ENCODE measurements around the gene ZBTB16.

The ZBTB16 gene

DNA sequence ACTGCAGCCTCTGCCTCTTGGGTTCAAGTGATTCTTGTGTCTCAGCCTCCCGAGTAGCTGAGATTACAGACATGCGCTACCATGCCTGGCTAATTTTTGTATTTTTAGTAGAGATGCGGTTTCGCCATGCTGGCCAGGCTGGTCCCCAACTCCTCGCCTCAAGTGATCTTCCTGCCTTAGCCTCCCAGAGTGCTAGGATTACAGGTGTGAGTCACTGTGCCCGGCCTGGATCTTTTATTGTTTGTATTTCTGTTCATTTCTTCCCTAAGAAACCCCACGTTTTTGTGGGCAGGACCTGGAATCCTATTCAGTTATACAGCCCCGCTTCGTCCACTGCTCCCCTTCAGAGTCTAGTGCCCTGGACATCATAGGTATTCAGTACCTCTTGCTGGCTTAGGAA, 28.7 kb downstream of the ZBTB16 start:
- DNase-seq = no peak

DNA sequence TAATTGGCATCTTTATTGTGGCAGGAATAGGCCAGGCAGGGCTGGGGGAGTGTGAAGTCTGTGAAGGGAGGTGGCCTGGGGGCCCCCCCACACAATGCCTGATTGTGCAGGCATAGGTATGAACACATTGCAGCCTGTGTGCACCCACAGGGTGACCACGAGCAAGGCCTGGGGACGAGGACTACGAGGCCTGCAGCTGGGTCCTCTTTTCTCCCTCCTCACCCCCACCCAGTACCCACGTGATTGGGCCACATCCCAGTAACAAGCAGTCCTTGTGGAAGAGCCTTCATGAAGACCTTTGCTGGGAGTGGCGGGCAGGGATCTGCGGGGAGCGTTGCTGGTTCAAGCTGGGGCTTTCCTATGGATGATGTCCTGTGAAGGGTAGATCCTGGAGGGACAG, 29.3 kb downstream of the ZBTB16 start:
- DNase-seq = no peak

DNA sequence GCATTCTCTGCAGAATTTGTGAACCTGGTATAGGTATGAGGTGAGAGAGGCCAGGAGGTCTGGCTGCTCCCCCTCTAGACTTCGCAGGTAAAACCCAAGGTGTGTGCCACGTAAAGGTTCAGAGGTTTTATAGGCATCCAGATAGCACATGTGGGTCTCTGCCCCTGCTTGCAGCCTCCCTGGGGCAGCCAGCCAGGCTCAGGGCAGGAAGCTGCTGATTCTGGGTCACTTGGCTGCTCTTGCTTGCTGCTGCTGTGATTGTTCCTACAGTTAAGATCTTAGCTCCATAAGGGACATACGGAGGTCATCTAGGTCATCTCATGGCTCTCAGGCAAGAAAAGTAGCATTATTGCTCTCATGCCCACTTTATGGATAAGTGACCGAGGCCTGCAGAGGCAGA, 30.2 kb downstream of the ZBTB16 start:
- DNase-seq = no peak

DNA sequence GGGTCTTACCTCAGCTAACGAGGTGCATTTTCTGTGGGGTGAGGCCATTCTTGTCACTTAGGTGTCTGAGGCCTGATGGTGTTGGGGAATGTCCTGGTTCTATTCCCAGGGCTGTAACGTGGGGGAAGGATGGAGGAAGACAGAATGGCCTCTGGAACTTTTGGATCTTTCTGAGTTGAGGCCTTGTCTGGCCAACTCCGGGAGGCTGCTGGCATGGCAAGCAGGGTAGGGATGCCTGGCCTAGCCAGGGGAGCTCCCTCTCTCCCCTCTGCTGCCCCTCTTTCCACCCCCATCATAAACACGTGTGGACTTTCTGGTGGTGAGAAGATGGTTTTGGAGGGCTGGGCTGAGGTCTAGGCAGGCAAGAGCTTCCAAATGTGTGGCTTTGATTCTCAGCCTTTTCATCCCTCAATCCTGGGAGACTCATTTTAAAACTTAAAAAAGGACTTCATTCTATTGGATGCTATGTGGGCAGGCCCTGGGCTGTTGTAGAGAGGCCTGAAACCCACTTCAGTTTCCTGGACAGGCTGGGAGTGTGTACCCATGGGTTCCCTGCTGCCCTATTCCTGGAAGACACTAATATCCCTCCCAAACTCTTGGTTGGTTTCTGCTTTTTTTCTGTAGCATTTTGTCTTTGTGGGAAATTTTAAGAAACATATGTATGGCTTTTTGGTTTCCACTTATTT, 30.9 kb downstream of the ZBTB16 start:
- no peak for DNase-seq

DNA sequence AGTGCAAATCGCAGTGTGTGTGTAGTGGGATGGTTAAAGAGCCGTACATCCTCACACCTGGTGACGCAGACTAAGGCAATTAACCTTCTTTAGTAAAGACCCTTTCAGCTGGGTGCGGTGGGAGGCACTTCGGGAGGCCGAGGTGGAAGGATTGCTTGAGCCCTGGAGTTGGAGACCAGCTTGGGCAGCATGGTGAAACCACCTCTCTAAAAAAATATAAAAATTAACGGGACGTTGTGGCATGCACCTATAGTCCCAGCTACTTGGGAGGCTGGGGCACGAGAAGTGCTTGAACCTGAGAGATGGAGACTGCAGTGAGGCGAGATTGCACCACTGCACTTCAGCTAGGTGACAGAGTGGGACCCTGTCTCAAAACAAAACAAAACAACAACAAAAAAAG, 31.5 kb downstream of the ZBTB16 start:
- DNase-seq = no peak

DNA sequence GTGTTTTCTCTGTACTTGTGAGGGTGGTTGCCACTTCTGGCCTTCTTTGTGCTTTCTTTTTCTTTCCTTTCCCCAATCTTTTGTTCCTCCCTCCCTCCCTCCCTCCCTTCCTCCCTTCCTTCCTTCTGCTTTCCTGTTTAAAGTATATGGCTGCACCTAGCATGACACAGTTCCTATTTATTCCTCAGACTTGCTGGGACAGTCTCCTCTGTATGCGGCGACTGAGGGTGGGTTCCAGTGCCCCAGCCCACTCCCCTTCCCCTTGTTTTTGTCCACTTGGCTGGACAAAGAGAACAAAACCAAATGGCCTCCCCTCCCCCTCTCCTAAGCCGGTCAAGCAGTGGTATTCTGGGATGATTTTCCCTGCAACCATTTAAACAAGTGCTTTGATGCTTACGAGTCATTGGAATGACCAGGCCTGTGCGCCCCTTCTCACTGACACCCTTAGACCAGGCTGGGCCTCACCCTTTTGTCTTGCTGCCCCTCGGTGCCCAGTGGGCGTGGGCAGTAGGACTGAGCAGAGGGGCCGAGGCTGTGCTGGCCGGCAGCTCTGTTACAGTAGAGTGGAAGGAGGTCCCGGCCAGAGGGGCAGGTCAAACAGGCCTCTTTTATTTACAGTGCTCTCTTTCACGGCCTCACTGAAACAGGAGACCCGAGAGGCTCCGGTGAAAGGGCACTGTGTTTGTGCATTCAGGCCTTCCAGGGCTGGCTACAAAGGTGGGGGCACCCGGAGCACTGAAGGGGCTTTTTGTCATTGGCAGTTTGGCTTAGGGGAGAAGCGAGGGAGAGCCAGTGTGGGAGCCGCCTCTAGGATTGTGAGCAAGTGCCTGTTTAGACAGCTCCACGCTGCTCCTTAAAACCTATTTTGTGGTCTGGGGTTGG, 32.2 kb downstream of the ZBTB16 start:
- no peak for DNase-seq

DNA sequence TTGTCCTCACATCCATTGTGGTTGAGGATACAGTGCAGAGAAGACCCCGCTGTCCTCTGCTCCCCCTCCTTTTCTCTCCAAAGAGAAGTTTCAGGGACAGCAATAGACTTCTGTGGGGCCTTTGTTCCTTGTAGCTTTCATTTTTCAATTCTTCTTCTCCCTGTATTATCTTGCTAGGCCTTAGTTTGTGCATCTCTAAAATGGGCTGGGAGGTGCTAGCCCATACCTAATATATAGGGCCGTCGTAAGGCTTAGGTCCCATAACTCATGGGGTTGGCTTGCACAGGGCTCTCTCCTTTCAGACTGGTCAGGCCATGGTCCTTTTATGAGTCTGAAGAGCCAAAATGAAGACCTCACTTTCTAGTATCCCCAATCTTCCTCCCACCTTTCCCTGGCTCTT, 33.0 kb downstream of the ZBTB16 start:
- DNase-seq = no peak

DNA sequence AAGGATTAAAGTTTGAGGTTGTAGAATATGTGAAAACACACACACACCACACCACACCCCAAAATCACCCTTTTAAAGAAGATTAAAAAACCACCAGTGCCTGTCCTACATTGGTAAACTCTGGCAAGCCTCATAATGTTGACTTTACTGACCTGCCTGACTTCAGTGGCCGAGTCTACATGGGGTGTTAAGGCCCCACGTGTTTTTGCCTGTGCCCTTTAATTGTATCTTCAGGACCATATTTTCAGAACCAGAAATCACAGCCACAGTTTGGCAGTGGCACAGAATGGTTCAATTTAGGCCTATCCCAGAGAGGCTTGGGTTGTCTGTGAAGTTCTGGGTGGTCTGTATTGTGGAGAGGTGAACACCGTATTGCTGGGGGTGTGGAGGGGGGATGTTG, 33.4 kb downstream of the ZBTB16 start:
- DNase-seq = no peak

DNA sequence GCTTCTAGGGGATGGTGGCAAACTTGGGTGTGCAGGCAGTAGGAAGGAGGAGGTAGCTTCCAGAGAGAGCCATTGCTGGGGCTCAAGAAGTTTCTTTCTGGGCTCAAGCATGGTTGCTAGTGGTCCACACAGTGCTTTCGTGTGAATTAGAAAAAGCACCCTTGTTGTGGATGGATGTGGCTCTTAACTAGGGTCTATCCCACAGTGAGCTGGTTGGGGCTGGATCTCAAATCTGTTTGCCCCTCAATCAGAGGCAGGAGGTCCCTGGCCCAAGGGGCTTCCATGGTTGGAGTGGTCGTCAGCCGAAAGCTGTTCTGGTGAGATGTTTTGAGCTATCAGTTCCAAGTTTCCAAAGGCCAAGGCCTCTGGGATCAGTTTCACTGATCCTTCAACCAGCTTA, 35.0 kb downstream of the ZBTB16 start:
- DNase-seq = no peak

DNA sequence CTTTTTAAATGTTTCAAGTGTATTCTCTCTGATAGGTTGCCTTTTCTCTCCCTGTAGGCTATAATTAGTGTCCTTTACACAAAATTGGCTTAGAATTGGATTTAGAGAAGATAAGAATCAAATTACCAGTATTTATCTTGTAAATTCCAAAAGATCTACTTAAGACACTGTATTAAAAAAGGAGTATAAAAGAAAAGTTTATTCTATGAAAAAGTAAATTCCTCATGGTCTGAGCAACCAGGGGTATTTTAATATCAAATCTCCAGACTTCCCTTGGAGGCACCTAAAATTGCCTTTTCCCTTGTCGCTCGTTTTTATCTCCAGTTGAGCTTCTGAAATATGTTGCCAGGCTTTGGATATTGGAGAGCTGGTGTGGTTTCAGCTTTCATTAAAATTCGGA, 36.4 kb downstream of the ZBTB16 start:
- DNase-seq = no peak

DNA sequence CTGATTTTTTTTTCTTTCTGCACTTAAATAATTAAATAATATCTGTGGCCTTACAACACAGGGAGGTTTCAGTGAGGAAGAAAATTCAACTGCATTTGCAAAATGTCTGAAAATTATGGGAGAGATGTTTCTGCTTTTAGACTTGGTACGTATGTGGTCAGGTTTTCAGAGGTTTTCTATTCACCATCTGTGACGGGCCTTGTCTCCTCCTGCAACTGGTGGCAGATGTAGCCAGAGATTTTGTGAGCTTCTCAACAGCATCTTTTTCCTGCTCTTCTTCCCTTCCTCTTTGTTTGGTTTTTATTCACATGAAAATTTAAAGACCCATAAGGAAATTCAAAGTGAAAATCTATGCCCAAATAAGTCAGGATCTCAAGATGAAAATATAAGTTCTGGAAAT, 38.3 kb downstream of the ZBTB16 start:
- DNase-seq = no peak

DNA sequence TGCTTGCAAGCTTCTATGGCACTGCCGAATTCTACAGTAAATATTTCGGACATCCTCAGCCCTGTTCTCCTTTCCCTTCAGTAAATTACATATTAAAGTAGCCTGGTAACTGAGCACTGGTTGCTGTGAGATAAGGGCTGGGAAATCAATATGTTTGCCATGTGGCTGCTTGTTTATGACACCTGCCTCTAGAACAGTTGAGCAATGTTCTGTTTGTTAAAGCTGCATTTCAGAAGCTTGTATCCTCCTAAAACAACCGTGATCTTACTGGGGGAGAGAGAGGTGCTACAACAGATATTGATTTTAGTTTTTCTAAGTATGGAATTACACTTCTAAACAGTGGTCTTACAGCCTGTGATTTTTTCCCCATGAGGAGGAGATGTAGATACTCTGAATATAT, 39.4 kb downstream of the ZBTB16 start:
- DNase-seq = no peak

DNA sequence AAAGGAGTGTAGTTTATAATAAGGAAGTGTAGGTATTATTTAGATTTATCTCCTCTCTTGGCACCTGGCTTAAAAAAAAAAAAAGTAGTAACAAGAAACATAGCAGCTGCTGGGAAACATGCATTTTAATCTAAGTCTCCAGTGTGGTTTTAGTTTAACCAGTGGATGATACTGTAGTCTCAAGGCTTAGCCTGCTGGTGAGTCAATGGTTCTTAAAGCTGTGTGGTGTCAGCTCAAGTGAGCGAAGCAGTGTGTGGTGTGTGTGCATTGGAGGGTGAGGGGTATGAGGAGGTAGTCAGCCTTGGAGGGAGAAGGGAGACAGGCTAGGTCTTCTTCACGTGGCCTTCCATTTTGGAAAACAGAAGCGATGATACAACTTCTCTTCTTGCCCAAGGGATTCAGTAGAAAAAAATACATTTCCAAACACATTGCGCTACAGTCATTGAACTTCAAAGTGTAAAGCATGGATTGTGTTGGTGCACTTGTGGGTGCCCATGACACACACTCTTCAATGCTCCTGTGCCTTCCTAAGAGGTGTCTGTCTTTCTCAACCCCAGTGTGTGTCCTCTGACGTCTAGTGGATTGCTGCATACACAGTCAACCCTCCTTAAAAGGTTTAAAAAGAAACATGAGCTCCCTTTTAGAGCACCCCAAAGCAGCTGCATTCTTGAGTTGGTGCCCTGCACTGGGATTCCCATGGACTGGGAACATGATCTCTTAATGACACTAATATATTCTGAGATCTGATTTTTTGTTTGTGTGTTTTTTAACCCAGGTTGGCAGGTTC, 40.1 kb downstream of the ZBTB16 start:
- peak; percentile 91 for DNase-seq

DNA sequence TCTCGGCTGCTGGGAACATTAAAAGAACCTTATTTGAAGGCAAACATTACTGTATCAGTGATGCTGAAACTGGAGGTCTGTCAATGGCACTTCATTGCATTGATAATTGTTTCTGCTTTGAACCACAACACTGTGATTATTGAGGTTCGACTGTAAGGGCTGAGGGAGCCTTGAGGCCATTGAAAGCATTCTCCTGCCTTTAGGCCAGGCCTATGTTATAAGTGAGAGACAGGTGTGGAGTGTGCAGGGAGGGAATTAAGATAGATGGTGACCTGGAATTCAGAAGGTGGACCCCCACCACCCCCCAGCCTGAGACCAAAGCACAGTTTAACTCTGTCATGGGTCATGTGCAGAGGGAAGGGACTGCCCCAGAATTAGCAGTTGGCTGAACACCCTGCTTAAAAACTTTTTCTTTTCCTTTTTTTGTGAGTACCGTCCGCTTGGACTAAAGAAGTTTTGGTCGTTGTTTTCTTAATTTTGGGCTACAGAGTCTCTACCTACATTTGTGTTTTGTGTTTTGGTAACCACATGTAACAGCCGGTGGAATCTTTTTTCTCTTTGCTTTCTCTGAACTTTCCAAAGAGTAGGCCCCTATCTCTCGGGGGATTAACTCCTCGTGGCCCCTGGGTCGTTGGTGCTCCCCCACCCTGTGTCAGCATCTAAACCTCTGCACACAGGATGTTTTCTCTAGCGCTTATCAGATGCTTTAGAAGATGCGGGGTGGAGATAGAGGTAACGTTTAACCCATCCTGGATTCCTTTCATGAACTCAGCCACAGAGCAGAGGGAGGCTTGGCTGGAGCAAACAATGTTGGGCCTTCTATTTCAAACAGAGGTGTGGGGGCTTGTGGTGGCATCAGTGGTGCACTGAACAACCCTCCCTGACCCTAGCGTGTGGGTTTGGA, 43.7 kb downstream of the ZBTB16 start:
- DNase-seq = no peak

DNA sequence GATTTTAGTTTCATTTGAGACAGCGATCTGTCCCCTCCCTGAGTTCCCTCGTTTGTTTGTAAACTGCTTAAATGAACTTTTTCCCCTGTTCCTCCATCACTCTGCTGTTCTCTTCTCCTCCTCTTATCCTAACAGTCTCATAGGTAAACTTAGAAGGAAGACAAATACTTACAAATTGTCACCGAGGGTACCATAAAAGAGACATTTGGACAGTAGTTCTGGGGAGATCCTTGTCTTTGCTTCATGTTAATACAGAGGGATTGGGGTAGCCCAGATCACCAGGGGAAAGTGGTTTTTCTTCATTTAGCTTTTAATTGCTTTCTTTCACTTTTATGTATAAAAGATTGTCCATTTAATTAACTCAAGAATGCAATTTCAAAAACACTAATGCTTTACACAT, 46.1 kb downstream of the ZBTB16 start:
- DNase-seq = no peak

DNA sequence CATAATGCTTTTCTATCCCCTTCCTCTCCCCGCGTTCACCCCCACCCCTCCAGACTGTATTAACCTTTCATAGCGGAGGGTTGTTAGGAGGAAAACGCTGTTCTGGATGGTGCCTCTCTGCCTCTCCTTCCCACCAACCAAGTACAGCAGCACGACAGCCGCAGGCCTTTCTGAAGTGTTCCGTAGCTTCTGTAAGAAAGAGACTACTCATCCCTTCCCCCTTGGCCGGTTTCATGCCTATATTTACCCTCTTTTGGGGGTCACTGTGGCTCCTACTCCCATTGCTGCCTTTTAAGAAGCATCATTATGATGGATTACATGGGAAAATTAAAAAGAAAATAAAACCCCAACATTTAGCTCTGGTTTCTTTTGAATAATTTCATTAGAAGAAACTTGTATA, 46.5 kb downstream of the ZBTB16 start:
- DNase-seq = no peak

DNA sequence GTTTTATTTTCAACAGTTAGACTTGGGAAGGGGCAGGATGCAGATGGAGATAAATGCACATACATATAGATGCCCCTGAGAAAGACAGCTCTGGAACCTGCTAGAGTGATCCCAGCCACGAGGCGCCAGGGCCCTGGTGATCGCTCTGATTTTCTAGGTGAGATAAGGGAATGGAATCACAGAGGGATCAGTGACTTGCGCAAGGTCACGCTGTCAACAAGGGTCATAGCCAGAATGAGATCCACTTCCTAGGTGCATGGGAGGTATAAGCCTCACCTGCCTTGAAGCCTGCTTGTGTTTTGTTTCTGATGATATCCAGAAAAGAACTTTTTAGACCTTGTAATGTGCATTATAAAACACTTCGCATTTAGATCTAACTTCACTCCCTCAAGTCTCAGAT, 47.5 kb downstream of the ZBTB16 start:
- DNase-seq = no peak

DNA sequence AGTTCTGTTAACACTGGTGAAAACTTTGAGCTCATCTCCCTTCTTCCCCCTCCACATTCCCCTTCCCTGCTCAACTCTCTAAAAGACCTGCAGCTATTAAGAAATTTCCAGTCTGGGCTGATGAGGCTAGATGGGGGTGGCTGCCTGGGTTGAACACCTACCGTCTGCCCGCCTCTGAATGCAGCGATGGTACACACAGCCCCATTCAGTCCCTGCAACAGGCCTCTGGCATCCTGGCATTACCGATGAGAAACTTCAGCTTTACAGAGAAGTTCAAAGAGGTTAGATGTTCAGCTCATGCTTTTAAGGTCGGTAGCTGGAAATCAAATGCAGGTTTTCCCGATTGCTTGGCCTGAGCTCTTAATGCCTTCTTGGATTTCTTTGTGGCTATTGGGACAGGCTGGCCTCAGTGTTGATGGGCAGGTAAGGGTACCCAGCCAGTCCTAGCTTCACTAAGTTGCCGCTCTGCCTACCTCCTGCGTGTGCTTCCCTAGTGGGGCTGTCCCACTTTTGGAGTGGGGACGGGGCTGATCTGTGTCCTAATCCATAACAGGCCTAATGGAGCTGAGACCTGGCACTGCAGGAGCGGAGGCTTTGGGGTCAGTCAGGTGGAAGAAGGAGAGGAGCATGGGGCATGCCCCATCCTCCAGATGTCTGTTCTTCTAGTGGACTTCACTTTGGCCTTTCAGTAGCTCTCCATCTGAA, 49.1 kb downstream of the ZBTB16 start:
- no peak for DNase-seq

DNA sequence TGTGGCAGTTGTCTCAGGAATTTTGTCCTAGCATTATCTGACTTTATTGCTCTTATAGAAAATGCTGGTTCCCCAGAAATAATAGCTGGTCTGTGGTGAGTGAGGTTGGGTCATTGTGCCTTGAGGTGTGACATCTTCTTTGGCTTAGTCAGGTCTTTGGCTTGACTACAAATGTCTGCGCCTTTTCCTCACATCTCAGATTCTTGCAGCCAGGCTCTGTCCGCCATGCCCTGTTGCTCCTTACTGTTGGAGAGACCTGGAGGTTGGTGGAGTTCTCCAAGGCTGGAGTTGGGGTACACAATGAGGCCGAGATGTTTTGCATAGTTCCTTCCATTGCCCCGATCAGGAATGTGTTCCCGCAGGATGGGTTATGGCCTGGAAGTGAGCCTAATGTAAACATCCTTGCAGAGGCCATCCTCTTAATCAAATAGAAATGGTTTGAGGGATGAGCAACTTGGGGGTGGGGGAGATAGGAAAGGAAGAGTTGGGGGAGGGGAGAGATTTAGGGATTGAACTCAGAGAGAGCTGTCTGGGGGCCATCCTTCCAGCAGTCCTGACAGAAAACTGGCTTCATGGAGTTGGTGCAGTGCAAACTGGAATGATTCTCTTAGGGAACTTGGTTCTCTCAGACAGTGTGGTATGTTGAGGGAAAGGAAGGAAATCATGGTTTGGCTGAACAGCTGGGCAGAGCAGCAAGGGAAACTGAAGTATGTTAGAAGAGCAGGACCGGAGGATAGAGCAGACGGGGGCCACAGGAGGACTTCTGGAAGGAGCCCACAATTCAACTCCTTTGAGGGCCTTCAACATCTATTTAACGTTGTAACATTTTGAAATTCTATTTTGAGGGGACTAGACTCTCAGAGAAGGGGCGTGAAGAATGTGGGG, 49.9 kb downstream of the ZBTB16 start:
- no peak for DNase-seq

DNA sequence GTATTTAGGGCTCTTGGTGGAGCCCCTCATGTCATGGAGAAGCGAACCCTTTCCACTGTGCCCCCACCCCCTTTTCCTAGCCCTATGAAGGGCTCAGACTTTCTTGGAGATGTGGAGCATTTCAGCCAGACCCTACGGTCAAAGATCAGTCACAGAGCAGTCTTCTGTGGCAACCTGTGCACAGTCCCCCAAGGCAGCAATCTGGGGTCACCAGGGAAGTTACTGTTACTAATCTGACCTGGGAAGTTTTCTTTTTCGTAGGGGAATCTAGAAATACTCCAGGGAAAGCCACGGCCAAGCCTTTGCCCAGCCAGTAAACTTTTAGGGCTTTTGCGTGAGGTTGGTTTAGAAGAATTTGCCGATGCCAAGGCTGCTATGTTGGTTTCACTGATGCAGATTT, 50.6 kb downstream of the ZBTB16 start:
- DNase-seq = no peak
